Caco-2 (cell line): ENCODE measurements around the gene ARPC4. TPM values are rescaled to one million over a fixed set of nuclear protein-coding genes. Genes with fewer than 3 reads are reported as not detected.
A peak's percentile ranks its signal among the peaks of the same experiment; 100 is the strongest.

Experiments used
- BruUV-seq: library from RNA; stranded (reverse); fragments of 400-500 nt; replicated peaks from 2 replicates; lab custom pipeline; 2021; lab: Mats Ljungman, UMichigan
- CTCF ChIA-PET: fragments of 300-600 bp; sonication (Branson Sonifier 250); formaldehyde crosslinking; loops from one replicate; lab custom pipeline; 2022; ENCODE audit warnings: antibody characterized with exemption; lab: Charles Lee
- POLR2A ChIA-PET: fragments of 300-600 bp; sonication (Branson Sonifier 250); formaldehyde crosslinking; loops from one replicate; lab custom pipeline; 2022; ENCODE audit warnings: antibody characterized with exemption; lab: Charles Lee
- DNase-seq, 2 experiments: peaks; one replicate each; pipeline versions ENCODE4 v3.0.0 to v3.0.0-alpha.2; 2020 to 2022
- H3K27me3 ChIP-seq: replicated peaks from 2 replicates; pipeline ENCODE4 v1.6.0; 2011; ENCODE audit warnings: low read length; ENCODE audit not compliant: control insufficient read depth, insufficient read depth
- H3K36me3 ChIP-seq: 2 replicates; pipeline ENCODE4 v1.5.1; 2011; ENCODE audit warnings: low read length; ENCODE audit not compliant: control insufficient read depth, insufficient read depth
- H3K4me1 ChIP-seq: fragments of 250-450 bp; sonication (Bioruptor Pico); 2 replicates; pipeline ENCODE4 v1.5.1; 2020; ENCODE audit warnings: mild to moderate bottlenecking
- H3K4me3 ChIP-seq: 2 replicates; pipeline ENCODE4 v1.5.1; 2011; ENCODE audit warnings: low read depth, mild to moderate bottlenecking, control low read depth, low read length
- H3K9me3 ChIP-seq: fragments of 250-450 bp; sonication (Bioruptor Pico); 2 replicates; pipeline ENCODE4 v1.5.1; 2020; ENCODE audit warnings: mild to moderate bottlenecking, moderate library complexity
- H3K27ac Mint-ChIP-seq: one replicate; pipeline ENCODE4 v1.8.0; 2022; ENCODE audit warnings: mixed read lengths; ENCODE audit not compliant: unreplicated experiment
- H3K27me3 Mint-ChIP-seq: one replicate; pipeline ENCODE4 v1.8.0; 2022; ENCODE audit warnings: mixed read lengths; ENCODE audit not compliant: insufficient read depth, unreplicated experiment
- H3K36me3 Mint-ChIP-seq: one replicate; pipeline ENCODE4 v1.8.0; 2022; ENCODE audit warnings: mild to moderate bottlenecking, mixed read lengths; ENCODE audit not compliant: insufficient read depth, unreplicated experiment
- H3K4me1 Mint-ChIP-seq: one replicate; pipeline ENCODE4 v1.8.0; 2022; ENCODE audit warnings: low read depth, mixed read lengths; ENCODE audit not compliant: unreplicated experiment
- H3K4me3 Mint-ChIP-seq: one replicate; pipeline ENCODE4 v1.8.0; 2022; ENCODE audit warnings: mild to moderate bottlenecking, moderate library complexity, mixed read lengths; ENCODE audit not compliant: unreplicated experiment
- H3K9me3 Mint-ChIP-seq: one replicate; pipeline ENCODE4 v1.8.0; 2022; ENCODE audit warnings: mixed read lengths; ENCODE audit not compliant: unreplicated experiment
- CTCF ChIP-seq, 2 experiments: fragments of 200-600 bp in 1 of 2; IDR thresholded peaks; 1 replicate in 1 of 2; 2 replicates in 1 of 2; pipeline versions ENCODE4 v1.5.1 to v1.8.0; 2011 to 2022; ENCODE audit warnings: antibody characterized with exemption in 1 of 2, control low read depth in 1 of 2, inconsistent platforms in 1 of 2, low read depth in 1 of 2, low read length in 1 of 2, mild to moderate bottlenecking in 1 of 2, moderate library complexity in 1 of 2; ENCODE audit not compliant: insufficient read depth in 1 of 2, severe bottlenecking in 1 of 2, unreplicated experiment in 1 of 2
- intact Hi-C: fragments of 100-400 bp; cut with micrococcal nuclease; formaldehyde crosslinking; loops from one replicate; pipeline ENCODE4 v1.10.0; 2022; ENCODE audit not compliant: unreplicated experiment
- total RNA-seq: library from RNA; stranded (reverse); gene quantifications from 2 replicates; pipeline ENCODE4 v1.2.3, GENCODE V29; 2022

ARPC4 gene
- total RNA-seq, 1 experiment from 2014 or later = 158 TPM

DNA sequence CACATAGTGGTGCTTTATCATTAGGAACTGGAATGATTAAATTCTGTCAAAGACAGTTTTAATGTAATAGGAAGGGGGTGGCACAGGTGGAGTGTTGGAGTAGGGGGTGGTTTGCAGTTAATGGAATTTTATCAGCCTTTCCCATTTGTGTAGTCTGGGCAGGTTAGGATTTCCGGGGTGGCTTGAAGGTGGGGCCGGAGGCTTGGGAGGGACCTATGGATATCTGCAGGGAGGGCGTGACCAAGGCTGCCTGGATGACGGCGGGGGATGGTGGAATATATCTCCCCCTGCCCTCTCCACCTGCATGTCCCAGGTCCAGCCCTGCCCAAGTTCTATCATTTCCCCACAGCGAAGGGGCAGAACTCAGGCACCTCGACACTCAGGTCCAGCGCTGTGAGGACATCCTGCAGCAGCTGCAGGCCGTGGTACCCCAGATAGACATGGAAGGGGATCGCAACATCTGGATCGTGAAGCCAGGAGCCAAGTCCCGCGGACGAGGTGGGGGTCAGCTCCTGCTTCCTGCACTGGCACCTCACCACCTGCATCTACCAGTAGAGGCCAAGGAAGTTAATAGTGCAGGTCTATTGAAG is 32.7 kb downstream of the ARPC4 start:
- CTCF ChIA-PET = no interaction called here

DNA sequence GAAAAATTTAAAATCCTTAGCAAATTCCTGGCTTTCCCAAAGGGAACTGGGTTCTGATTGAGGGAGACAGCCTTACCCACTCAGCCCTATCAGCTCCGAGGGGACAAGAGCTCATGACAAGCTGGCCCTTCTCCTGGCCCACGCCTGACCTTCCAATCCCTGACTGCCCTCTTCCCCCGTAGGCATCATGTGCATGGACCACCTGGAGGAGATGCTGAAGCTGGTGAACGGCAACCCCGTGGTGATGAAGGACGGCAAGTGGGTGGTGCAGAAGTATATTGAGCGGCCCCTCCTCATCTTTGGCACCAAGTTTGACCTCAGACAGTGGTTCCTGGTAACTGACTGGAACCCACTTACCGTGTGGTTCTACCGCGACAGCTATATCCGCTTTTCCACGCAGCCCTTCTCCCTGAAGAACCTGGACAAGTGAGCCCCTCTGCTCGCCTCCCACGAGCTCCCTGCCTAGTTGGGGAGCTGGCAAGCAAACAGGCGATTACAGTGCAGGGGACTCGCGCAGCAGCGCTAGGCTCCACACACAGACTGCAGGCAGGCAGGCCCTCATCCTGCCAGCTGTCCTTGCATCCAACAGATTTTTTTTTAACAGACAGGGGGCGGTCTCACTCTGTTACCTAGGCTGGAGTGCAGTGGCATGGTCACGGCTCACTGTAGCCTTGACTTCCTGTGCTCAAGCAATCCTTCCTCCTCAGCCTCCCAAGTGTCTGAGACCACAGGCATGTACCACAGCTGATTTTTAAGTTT is 34.1 kb downstream of the ARPC4 start:
- DNase-seq = peak in 1 of 2 experiments; percentile 64
- H3K4me1 ChIP-seq = no peaks in the 10 kb centered on the region
- Mint-ChIP-seq H3K36me3 (peaks cover 6% of the 10 kb centered on the region), H3K4me1 (no peaks in the 10 kb centered on the region), H3K27me3 (no peaks in the 10 kb centered on the region), H3K9me3 (no peaks in the 10 kb centered on the region), H3K27ac (no peak overlapping the region), H3K4me3 (no peak overlapping the region)
- BruUV-seq = no TSS peak
- H3K27me3 ChIP-seq = no peaks in the 10 kb centered on the region
- ChIA-PET CTCF (interaction anchor here (0.8 to 1.4 kb wide), 3 partner anchors 34 to 120 kb away, joined by 3 to 7 read pairs (median 4); no protein-coding TSS in a partner anchor), POLR2A (interaction anchor here (0.6 kb wide), 1 partner anchor 15 kb away, joined by 3 read pairs; no protein-coding TSS in a partner anchor)
- no peak overlapping the region for H3K4me3 ChIP-seq
- no peaks in the 10 kb centered on the region for H3K36me3 ChIP-seq
- peak; percentile 8 to 31 for TF ChIP-seq CTCF (IDR thresholded peaks at IDR 0.05; ENCODE audit: insufficient read depth in 1 of 2, low read depth in 1 of 2, low read length in 1 of 2, severe bottlenecking in 1 of 2, unreplicated experiment in 1 of 2)
- no peaks in the 10 kb centered on the region for H3K9me3 ChIP-seq
- intact Hi-C loops = loop anchor here (5.0 kb wide), 1 partner anchor 105 kb away; the partner anchor contains the start of gene CRELD1

More for the DNA sequence above, 32.7 kb downstream of the ARPC4 start:
- Histone ChIP-seq H3K4me1 (no peaks in the 10 kb centered on the region), H3K4me3 (no peak overlapping the region), H3K27me3 (no peaks in the 10 kb centered on the region), H3K9me3 (no peaks in the 10 kb centered on the region), H3K36me3 (no peaks in the 10 kb centered on the region)
- Mint-ChIP-seq H3K27ac (no peak overlapping the region), H3K27me3 (no peaks in the 10 kb centered on the region), H3K36me3 (no peaks in the 10 kb centered on the region), H3K4me3 (no peak overlapping the region), H3K4me1 (no peaks in the 10 kb centered on the region), H3K9me3 (no peaks in the 10 kb centered on the region)
- POLR2A ChIA-PET = no interaction called here
- TF ChIP-seq CTCF (IDR thresholded peaks at IDR 0.05; ENCODE audit: insufficient read depth in 1 of 2, low read depth in 1 of 2, low read length in 1 of 2, severe bottlenecking in 1 of 2, unreplicated experiment in 1 of 2) = no peak
- intact Hi-C loops = loop anchor here (5.0 kb wide), 1 partner anchor 107 kb away; the partner anchor contains the start of gene CRELD1
- BruUV-seq = no TSS peak
- no peak for DNase-seq
